Neural cell (in vitro differentiated cells): ENCODE results near the gene PLCH1. TPM values are rescaled to one million over a fixed set of nuclear protein-coding genes. Genes with fewer than 3 reads are reported as not detected.

ENCODE experiments used
- H2AFZ ChIP-seq: fragments of 200-600, 300-800 bp; sonication (generic), shearing (Covaris generic); 2 replicates; pipeline ENCODE4 v1.6.0; 2014; ENCODE audit warnings: low read depth, mild to moderate bottlenecking, antibody characterized with exemption, low read length, moderate library complexity
- H3F3A ChIP-seq: fragments of 200-600 bp; shearing (Covaris generic); 2 replicates; pipeline ENCODE4 v1.6.1; 2016; ENCODE audit warnings: mild to moderate bottlenecking, moderate library complexity, mixed read lengths, antibody characterized with exemption, low read length; ENCODE audit not compliant: insufficient read depth, poor library complexity, severe bottlenecking
- H3K27ac ChIP-seq: fragments of 200-600, 300-800 bp; sonication (generic), shearing (Covaris generic); 2 replicates; pipeline ENCODE4 v1.5.1; 2014; ENCODE audit warnings: mild to moderate bottlenecking, low read length, moderate library complexity
- H3K27me3 ChIP-seq: fragments of 300-800, 200-600 bp; sonication (generic), shearing (Covaris generic); 2 replicates; pipeline ENCODE4 v1.6.0; 2014; ENCODE audit warnings: mild to moderate bottlenecking, low read depth, low read length, moderate library complexity; ENCODE audit not compliant: insufficient read depth
- H3K36me3 ChIP-seq: fragments of 300-800, 200-600 bp; sonication (generic), shearing (Covaris generic); 2 replicates; pipeline ENCODE4 v1.5.1; 2014; ENCODE audit warnings: mild to moderate bottlenecking, antibody characterized with exemption, low read length, moderate library complexity; ENCODE audit not compliant: insufficient read depth
- H3K4me2 ChIP-seq: fragments of 300-800, 200-600 bp; sonication (generic), shearing (Covaris generic); 2 replicates; pipeline ENCODE4 v1.6.0; 2014; ENCODE audit warnings: mild to moderate bottlenecking, low read length
- H3K4me3 ChIP-seq: fragments of 300-800, 200-600 bp; sonication (generic), shearing (Covaris generic); 2 replicates; pipeline ENCODE4 v1.5.1; 2014; ENCODE audit warnings: mild to moderate bottlenecking, low read length, moderate library complexity
- H3K79me2 ChIP-seq: fragments of 200-600 bp; shearing (Covaris generic); replicated peaks from 2 replicates; pipeline ENCODE4 v1.6.0; 2014; ENCODE audit warnings: mild to moderate bottlenecking, low read length, moderate library complexity; ENCODE audit not compliant: insufficient read depth
- H3K9ac ChIP-seq: fragments of 300-800, 200-600 bp; sonication (generic), shearing (Covaris generic); 2 replicates; pipeline ENCODE4 v1.6.1; 2016; ENCODE audit warnings: mild to moderate bottlenecking, low read length, mixed read lengths
- H3K9me2 ChIP-seq: fragments of 200-600 bp; shearing (Covaris generic); 2 replicates; pipeline ENCODE4 v1.6.1; 2016; ENCODE audit warnings: mild to moderate bottlenecking, low read length, mixed read lengths; ENCODE audit not compliant: insufficient read depth
- H3K9me3 ChIP-seq: fragments of 200-600, 300-800 bp; sonication (generic), shearing (Covaris generic); 2 replicates; pipeline ENCODE4 v1.6.1; 2016; ENCODE audit warnings: mild to moderate bottlenecking, mixed run types, low read length, moderate library complexity, mixed read lengths
- H4K20me1 ChIP-seq: fragments of 200-600 bp; shearing (Covaris generic); 2 replicates; pipeline ENCODE4 v1.6.1; 2016; ENCODE audit warnings: mild to moderate bottlenecking, mixed run types; ENCODE audit not compliant: insufficient read depth
- CTCF ChIP-seq: fragments of 450-650 bp; IDR thresholded peaks from 2 replicates; pipeline ENCODE4 v1.5.1; 2014; ENCODE audit warnings: antibody characterized with exemption, mild to moderate bottlenecking, moderate library complexity; ENCODE audit not compliant: poor library complexity, severe bottlenecking
- EP300 ChIP-seq: fragments of 450-650 bp; conservative IDR thresholded peaks from 2 replicates; pipeline ENCODE4 v1.6.1; 2014; ENCODE audit warnings: antibody characterized with exemption, mild to moderate bottlenecking, moderate library complexity; ENCODE audit not compliant: poor library complexity, severe bottlenecking
- EZH2 ChIP-seq: fragments of 200-600, 300-800 bp; shearing (Covaris generic), sonication (generic); IDR thresholded peaks from 2 replicates; pipeline ENCODE4 v1.6.1; 2014; ENCODE audit warnings: antibody characterized with exemption, low read length, borderline replicate concordance, mild to moderate bottlenecking; ENCODE audit not compliant: insufficient read depth, poor library complexity, severe bottlenecking
- MXI1 ChIP-seq: fragments of 450-650 bp; conservative IDR thresholded peaks from 2 replicates; pipeline ENCODE4 v1.6.1; 2014; ENCODE audit warnings: antibody characterized with exemption, mild to moderate bottlenecking; ENCODE audit not compliant: poor library complexity, severe bottlenecking
- POLR2AphosphoS5 ChIP-seq: IDR thresholded peaks from 2 replicates; pipeline ENCODE4 v1.6.1; 2012
- RAD21 ChIP-seq: fragments of 450-650 bp; conservative IDR thresholded peaks from 2 replicates; pipeline ENCODE4 v1.6.1; 2014; ENCODE audit warnings: antibody characterized with exemption, mild to moderate bottlenecking, moderate library complexity
- REST ChIP-seq: IDR thresholded peaks from 2 replicates; pipeline ENCODE4 v1.6.1; 2012; ENCODE audit warnings: borderline replicate concordance
- SMC3 ChIP-seq: fragments of 450-650 bp; conservative IDR thresholded peaks from 2 replicates; pipeline ENCODE4 v1.6.1; 2014; ENCODE audit warnings: antibody characterized with exemption, mild to moderate bottlenecking, moderate library complexity; ENCODE audit not compliant: poor library complexity
- TAF1 ChIP-seq: IDR thresholded peaks from 2 replicates; pipeline ENCODE4 v1.6.1; 2012; ENCODE audit warnings: low read depth
- polyA plus RNA-seq: library from polyadenylated mRNA; depleted of rRNA; stranded (reverse); fragments of >200 nt; gene quantifications from 2 replicates; pipeline ENCODE4 v1.2.3, GENCODE V29; 2014

Gene PLCH1
- polyA plus RNA-seq, 1 donor from 2014 or later = 13.5 TPM

- no peaks in the 10 kb centered on the region for H3K36me3 ChIP-seq
- no peak overlapping the region for H3K27ac ChIP-seq
- H2AFZ ChIP-seq = no peak overlapping the region
- H3K79me2 ChIP-seq = no peaks in the 10 kb centered on the region
- H3K27me3 ChIP-seq = no peaks in the 10 kb centered on the region
- no peaks in the 10 kb centered on the region for H4K20me1 ChIP-seq
- no peaks in the 10 kb centered on the region for H3K9me2 ChIP-seq
- no peak overlapping the region for H3K4me2 ChIP-seq
- H3F3A ChIP-seq = no peaks in the 10 kb centered on the region
- no peak for TF ChIP-seq CTCF
- TF ChIP-seq SMC3 = no peak
- no peak for TF ChIP-seq MXI1
- TF ChIP-seq REST = no peak
- no peak for TF ChIP-seq POLR2AphosphoS5
- TF ChIP-seq TAF1 = no peak
- no peak for TF ChIP-seq RAD21
- TF ChIP-seq EZH2 = no peak
- TF ChIP-seq EP300 = no peak
- H3K9ac ChIP-seq = no peak overlapping the region
- no peak overlapping the region for H3K4me3 ChIP-seq
- H3K9me3 ChIP-seq = no peaks in the 10 kb centered on the region
Measured at GRCh38 chr3:155554777-155555451, 190.0 kb downstream of the PLCH1 start.

- no peaks in the 10 kb centered on the region for H3K79me2 ChIP-seq
- no peaks in the 10 kb centered on the region for H3K9me2 ChIP-seq
- no peak overlapping the region for H2AFZ ChIP-seq
- H4K20me1 ChIP-seq = no peaks in the 10 kb centered on the region
- H3K9me3 ChIP-seq = no peaks in the 10 kb centered on the region
- H3K4me3 ChIP-seq = no peak overlapping the region
- H3K9ac ChIP-seq = no peak overlapping the region
- no peaks in the 10 kb centered on the region for H3F3A ChIP-seq
- no peaks in the 10 kb centered on the region for H3K27me3 ChIP-seq
- H3K27ac ChIP-seq = no peak overlapping the region
- no peaks in the 10 kb centered on the region for H3K36me3 ChIP-seq
- TF ChIP-seq POLR2AphosphoS5 = no peak
- no peak for TF ChIP-seq MXI1
- TF ChIP-seq RAD21 = no peak
- TF ChIP-seq EZH2 = no peak
- TF ChIP-seq REST = no peak
- no peak for TF ChIP-seq TAF1
- TF ChIP-seq CTCF = no peak
- TF ChIP-seq SMC3 = no peak
- no peak overlapping the region for H3K4me2 ChIP-seq
Measured at GRCh38 chr3:155553780-155554179, 191.1 kb downstream of the PLCH1 start.
